RWPE1 (cell line): Measurements from ENCODE around the gene ZNF787.
A peak's percentile ranks its signal among the peaks of the same experiment; 100 is the strongest.

Experiments
- CTCF ChIA-PET: fragments of 350-600 bp; sonication (Branson Sonifier 250); formaldehyde crosslinking; extraction: SDS; loops from one replicate; lab custom pipeline; 2021; lab: Yijun Ruan, JAX
- POLR2A ChIA-PET: fragments of 400-600 bp; formaldehyde crosslinking; extraction: SDS; loops from one replicate; lab custom pipeline; 2020; ENCODE audit warnings: antibody characterized with exemption; ENCODE audit not compliant: low non-redundant PET; lab: Yijun Ruan, JAX
- DNase-seq: peaks from one replicate; pipeline ENCODE4 v3.0.0; 2012; ENCODE audit warnings: low spot score
- H3K27ac ChIP-seq: fragments of 450-650 bp; 2 replicates; pipeline ENCODE4 v1.5.1; 2017
- TF ChIP-seq, protein P1 (sequence below): fragments of 450-650 bp; conservative IDR thresholded peaks from 2 replicates; pipeline ENCODE4 v1.5.1; 2017; ENCODE audit warnings: low read depth, mild to moderate bottlenecking

The ZNF787 gene

GRCh38 chr19:56094449-56094848 lies 26.6 kb downstream of the ZNF787 start:
- H3K27ac ChIP-seq, result no peak overlapping the region
- ChIA-PET CTCF (no interaction called here), POLR2A (no interaction called here)
- DNase-seq, result no peak
- TF ChIP-seq, protein P1, sequence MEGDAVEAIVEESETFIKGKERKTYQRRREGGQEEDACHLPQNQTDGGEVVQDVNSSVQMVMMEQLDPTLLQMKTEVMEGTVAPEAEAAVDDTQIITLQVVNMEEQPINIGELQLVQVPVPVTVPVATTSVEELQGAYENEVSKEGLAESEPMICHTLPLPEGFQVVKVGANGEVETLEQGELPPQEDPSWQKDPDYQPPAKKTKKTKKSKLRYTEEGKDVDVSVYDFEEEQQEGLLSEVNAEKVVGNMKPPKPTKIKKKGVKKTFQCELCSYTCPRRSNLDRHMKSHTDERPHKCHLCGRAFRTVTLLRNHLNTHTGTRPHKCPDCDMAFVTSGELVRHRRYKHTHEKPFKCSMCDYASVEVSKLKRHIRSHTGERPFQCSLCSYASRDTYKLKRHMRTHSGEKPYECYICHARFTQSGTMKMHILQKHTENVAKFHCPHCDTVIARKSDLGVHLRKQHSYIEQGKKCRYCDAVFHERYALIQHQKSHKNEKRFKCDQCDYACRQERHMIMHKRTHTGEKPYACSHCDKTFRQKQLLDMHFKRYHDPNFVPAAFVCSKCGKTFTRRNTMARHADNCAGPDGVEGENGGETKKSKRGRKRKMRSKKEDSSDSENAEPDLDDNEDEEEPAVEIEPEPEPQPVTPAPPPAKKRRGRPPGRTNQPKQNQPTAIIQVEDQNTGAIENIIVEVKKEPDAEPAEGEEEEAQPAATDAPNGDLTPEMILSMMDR, result no peak

GRCh38 chr19:56092685-56093631 lies 28.1 kb downstream of the ZNF787 start:
- CTCF ChIA-PET, result no interaction called here

DNA sequence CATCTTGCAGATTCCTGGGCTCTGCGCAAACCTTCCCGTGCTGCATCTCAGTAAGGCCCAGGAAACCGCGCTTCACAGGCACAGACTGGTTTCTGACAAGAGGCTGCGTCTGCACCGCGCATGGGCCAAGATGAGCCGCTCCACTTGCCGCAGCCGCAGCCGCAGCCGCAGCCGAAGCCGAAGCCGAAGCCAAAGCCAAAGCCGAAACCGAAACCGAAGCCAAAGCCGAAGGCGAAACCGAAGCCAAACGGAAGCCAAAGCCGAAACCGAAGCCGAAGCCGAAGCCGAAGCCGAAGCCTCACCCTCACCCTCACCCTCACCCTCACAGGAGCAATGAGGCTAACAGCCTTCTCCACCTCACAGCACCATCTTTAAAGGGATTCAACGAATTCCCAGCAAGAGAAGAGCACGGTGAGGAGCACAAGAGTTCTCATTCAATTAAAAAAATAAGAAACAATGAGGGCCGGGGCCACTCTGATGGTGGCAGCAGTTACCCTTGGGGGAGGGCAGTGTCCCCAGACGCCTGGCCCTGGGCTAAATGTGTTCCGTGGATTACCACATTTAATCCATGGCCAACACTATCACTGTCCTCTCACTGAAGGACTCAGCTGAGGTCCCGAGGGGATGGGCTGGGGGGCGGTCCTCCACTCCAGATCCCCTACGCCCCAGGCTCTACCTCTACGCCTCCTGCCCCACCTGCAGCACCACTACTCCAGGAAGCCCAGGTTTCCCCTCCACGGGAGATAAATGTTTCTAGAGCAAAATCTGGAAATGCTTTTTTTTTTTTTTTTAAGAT lies 29.1 kb downstream of the ZNF787 start:
- peak overlapping the region; percentile 63 for H3K27ac ChIP-seq
- TF ChIP-seq, protein P1, result no peak
- CTCF ChIA-PET, result interaction anchor here (1.0 to 1.7 kb wide), 2 partner anchors 11 to 16 kb away, joined by 5 to 8 read pairs; no protein-coding TSS in a partner anchor
- POLR2A ChIA-PET, result no interaction called here
- DNase-seq, result no peak

More at GRCh38 chr19:56092685-56093631, 28.1 kb downstream of the ZNF787 start:
- H3K27ac ChIP-seq, result no peak overlapping the region
- TF ChIP-seq, protein P1, result no peak
- POLR2A ChIA-PET, result no interaction called here
- no peak for DNase-seq

DNA sequence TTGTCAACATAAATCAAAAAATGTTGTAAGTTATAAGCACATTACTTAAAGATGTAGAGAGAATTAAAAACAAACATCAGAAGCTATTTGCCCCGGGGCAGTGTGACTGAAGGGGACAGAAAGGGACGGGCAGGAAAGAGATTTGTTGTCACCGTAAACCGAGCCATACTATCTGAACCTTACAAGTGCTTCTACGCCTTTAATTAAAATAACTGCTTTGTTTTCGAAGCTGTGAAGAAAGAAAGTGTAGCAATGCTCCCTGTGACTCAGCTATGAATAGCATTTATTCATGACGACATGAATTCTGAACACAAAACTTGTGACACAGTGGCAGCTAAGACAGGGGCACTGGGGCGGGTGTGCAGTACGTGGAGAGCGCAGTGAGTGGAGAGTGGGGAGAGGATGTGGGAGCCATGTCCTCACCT lies 30.0 kb downstream of the ZNF787 start:
- TF ChIP-seq, protein P1, result no peak
- POLR2A ChIA-PET, result no interaction called here
- H3K27ac ChIP-seq, result peak overlapping the region; percentile 63
- CTCF ChIA-PET, result interaction anchor here (0.6 to 1.7 kb wide), 3 partner anchors 10 to 78 kb away, joined by 3 to 8 read pairs (median 5); no protein-coding TSS in a partner anchor
- DNase-seq, result peak; percentile 51

DNA sequence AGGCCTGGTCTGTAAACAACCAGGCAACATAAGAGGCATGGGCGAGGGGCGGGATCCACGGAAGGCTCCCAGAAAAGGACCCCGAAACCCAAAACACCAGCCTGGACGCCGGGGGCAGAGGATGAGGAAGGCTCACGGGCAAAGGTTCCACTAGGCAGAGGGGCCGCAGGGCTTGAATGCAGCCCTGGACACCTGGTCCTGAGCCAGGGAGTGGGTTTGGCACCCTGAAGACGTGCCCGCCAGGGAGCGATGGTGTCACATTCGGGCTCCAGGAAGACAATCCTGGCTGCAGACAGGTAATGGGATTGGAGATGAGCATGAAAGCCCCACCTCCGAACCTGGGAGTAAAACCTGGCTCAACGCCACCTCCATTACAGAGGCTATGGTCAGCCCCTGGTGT lies 31.8 kb downstream of the ZNF787 start:
- POLR2A ChIA-PET, result no interaction called here
- no peak overlapping the region for H3K27ac ChIP-seq
- TF ChIP-seq, protein P1, result no peak
- no peak for DNase-seq
- CTCF ChIA-PET, result no interaction called here
